GM19468 (cell line): Measurements from ENCODE around the gene SLX9.
"Not testable (repeated sequence)": the region's sequence is repeated elsewhere in the genome, so short reads cannot be mapped to it uniquely, and the experiment has no call there.

Experiments used
- ATAC-seq: cut with Tn5 transposase; IDR thresholded peaks from one replicate; pipeline ENCODE4 v1.9.1; 2021; ENCODE audit warnings: mild to moderate bottlenecking, moderate library complexity, moderate number of reproducible peaks; ENCODE audit not compliant: unreplicated experiment; ENCODE audit errors: extremely low read depth

SLX9 gene

GRCh38 chr21:45011911-45012661 lies 72.3 kb downstream of the SLX9 start:
- no peak for ATAC-seq

DNA sequence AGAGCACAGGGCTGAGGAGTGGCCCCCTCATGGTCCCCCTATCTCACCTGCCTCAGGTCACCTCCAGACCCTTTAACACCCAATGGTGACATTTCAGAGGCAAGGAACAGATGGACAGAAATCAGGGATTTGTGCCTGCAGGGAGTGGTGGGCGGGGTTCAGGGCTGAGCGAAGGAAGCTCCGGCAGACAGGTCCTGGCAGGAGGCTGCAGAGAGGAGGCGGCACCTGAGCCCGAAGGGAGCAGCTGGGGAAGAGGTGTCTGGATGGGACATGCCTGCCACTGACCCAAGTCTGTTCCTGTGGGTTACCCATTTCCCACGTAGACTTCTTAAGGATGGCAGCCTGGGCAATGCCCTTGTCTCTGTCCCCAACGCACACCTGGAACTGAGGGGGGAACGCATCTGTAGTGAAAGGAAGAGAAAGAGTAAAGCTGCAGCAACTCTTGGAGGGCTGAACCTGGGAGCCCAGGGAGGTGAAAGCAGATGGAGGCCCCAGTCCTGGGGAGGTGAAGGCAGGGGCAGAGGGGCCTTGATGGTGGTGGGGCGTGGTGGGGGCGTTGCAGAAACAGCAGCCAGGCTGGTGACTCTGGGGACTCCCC lies 72.9 kb downstream of the SLX9 start:
- no peak for ATAC-seq

DNA sequence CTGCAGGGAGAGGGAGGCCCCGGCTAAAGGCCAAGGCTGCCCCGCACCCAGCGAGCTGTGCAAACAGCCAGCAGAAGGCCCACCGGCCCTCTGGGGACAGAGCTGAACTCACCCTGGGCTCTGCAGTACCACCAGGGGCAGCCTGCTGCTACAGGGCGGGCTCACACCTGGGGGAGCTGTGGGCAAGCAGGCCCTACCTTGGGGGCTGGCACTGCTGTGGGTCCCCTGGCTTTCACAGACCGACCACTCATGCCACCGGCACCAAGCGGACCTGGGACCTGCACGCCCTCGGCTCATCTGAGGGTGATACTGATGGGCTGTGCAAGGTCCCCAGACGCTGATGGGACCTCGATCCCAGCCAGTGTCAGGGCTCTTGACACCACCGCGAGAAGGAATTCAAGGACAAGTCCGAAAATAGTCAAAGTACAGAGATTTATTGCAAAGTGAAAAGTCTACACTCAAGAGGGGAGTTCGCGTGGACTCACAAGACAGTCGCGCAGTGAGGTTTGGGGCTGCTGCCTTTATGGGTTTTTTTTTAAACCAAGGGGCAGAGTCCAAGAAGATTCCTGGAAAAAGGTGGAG lies 73.5 kb downstream of the SLX9 start:
- no peak for ATAC-seq

- ATAC-seq, result no peak
Measured at GRCh38 chr21:45014747-45015468, 75.1 kb downstream of the SLX9 start.

DNA sequence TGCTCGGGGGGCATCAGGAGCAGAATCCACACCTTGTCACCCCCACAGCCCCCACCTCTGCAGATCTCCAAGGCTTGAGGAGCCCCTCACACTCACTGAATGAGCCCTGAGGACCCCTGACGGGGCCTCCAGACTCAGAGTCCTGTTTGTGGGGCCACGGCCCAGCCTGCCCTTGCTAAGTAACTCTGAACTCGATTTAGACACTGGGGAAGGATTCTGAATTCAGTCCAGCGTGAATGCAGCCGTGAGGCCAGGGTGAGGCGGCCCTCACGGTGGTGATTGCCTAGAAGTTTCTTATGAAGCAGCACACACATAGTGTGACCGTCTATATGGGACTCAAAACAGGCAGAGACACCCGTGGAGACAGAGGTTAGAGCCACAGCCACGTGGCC lies 75.6 kb downstream of the SLX9 start:
- ATAC-seq, result no peak

DNA sequence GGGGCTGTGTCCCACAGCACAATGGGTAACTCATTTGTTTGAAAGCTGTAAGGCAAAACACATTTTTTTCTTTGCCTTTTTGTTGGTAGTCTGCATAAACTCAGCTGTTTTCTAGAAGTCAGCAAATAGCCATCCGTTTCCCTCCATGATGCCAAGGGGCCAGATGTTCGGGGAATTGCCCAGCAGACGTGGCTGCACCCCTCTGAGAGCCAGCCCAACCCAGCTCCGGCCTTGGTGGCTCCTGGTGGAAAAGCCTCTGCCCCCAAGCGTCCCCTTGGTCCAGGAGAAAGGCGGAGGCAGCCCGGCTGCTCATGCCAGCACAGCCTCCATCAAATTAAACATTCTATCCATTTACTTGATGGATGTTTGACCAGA lies 76.2 kb downstream of the SLX9 start:
- ATAC-seq, result no peak

- ATAC-seq, result no peak
Measured at GRCh38 chr21:45016406-45017038, 76.7 kb downstream of the SLX9 start.

DNA sequence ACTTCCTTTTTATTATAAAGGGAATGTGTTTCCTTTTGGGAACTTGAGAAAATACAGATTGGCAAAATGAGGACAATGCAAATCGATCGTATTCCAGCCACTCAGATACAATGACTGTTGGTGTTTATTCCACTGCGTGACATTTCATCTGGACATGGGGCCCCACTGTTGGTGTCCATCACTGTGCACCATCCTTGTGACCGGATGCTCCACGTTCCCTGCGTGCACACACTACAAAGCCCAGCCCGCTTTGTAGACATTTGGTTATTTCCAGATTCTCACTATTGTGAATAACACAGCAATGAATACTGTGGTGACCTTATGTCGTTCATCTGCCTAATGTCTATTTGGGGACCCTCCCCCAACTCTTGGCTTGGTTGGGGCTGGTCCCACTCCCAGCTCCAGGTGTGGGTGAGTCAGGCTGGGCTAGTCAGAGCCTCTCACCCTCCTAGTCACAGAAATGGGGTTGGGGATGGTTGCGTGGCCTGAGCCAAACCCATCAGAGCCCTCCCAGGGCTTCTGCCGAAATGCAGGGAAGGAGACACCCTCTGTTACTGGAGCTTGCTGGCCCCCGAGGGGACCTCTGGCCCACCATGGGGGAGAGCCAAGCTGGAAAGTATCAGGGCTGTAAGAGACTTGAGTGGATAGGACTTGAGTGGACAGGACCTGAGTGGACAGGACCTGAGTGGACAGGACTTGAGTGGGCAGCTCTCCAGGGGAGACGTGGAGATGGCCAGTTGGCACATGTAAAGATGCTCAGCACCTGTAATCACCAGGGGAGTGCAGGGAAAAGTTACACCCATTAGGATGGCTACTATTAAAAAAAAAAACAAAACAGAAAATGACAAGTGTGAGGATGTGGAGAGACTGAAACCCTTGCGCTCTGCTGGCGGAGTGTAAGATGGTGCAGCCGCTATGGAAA lies 77.5 kb downstream of the SLX9 start:
- no peak for ATAC-seq

GRCh38 chr21:45018131-45019075 lies 78.6 kb downstream of the SLX9 start:
- ATAC-seq, result no peak

DNA sequence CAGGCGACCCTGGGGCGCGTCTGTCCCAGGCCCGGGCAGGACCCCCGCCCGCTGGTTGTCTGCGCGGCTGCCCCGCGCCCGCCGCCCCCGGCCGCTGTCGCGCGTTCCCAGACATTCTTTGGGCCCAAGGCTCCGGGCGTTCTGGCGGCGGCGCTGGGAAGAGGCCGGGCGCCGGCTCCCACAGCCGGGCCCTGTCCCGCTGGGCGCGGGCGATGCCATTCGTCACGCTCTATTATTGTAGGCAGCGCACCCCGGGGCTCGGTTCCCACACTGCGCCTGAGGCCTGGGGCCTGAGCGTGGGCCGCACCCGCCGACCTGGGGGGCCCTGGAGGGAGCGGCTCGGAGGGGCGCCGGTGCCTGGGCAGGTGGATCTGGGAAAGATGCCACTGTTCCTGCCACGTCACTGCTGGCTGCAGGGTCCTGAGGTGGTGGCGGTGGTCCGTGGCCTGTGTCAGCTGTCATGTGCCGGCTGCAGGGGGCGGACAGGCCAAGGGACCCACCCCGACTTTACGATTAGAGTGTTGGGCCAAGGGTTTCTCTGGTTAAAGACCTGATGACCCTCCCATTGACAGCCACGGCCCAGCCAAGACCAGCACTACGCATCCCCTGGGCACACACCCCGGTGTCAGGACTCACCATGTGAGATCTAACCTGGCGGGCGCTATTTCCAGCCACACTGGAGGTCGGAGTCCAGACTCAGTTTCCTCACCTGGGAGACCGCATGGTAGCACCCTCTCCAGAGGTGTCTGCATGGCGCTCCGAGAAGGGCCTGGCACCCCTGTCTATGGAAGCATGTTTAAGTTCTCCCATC lies 79.5 kb downstream of the SLX9 start:
- no peak for ATAC-seq

GRCh38 chr21:45019887-45020537 lies 80.2 kb downstream of the SLX9 start:
- no peak for ATAC-seq

DNA sequence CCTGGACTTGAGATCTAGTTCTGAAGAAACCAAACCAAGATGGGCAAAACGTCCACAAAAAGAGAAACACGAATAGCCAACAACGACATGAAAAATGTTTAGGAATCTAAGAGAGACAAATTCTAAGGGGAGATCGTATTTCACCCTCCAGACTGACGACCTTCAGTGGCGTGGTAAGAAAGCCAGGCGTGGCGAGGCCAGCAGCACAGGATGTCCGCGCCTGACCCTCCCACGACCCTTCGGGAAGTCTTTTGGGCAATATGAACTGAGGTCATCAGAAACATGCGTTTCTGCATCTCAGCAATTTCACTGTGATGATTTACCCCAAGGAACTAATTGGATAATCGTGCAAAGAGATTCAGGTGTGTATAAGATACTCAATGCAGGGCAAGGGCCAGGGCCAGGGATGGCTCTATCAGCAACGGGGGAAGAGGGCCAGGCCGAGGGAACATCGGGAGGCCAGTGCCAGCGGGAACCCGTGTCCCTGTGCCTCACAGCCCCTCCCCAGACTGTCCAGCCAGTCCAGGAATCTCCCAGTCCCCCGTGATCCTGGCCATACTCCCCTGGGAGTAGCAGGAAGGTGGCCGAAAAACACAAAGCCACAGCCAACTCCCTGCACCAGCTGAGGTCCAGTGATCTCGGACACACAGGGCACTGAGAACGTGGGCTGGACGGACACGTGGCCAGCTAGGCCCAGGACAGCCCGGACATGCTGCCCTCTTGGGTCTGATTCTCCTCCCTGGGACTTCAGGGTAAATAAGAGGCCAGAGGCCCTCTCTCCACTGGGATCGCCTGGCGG lies 81.0 kb downstream of the SLX9 start:
- ATAC-seq, result no peak

- no peak for ATAC-seq
Measured at GRCh38 chr21:45021428-45022347, 81.9 kb downstream of the SLX9 start.

- ATAC-seq, result no peak
Measured at GRCh38 chr21:45022348-45022675, 82.5 kb downstream of the SLX9 start.

DNA sequence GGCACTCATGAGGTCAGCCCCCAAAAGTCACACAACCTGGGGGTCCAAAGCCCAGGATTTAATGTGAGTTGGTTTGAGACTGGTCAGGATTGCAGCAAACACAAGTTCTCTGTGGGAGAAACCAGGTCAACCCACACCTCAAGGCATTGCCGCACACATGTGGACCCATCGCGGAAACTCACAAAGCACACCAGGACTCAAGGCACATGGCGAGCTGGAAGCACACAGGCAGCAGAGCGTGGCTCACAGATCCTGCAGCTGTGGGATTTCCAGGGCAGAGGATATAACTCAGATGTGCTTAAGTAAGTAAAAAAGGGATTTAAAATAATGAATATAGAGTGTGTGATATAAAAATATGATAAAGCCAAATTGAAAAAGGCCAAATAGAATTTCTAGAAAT lies 82.9 kb downstream of the SLX9 start:
- no peak for ATAC-seq

DNA sequence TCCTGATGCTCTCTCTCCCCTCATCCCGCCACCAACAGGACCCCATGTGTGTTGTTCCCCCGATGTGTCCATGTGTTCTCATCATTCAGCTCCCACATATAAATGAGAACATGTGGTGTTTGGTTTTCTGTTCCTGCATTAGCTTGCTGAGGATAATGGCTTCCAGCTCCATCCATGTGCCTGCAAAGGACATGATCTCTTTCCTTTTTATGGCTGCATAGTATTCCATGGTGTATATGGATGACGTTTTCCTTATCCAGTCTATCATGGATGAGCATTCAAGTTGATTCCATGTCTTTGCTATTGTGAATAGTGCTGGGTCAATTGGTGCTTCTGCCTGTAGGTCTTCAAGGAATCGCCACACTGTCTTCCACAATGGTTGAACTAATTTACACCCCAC lies 84.7 kb downstream of the SLX9 start:
- not testable (repeated sequence) for ATAC-seq
